ENCODE measurements around the gene S1PR3.

S1PR3 gene

GRCh38 chr9:89042984-89043383 lies 51.7 kb downstream of the S1PR3 start:
- H3K27me3 ChIP-seq, result no peaks in the 10 kb centered on the region
- no peak for TF ChIP-seq CTCF (IDR thresholded peaks at IDR 0.05; ENCODE audit: low read depth, low read length)
- no peaks in the 10 kb centered on the region for H3K9me3 ChIP-seq
- H3K4me3 ChIP-seq (ENCODE audit: low read depth, low read length), result no peak overlapping the region
- H3K36me3 ChIP-seq, result peaks cover 50% of the 10 kb centered on the region
- DNase-seq, result no peak
- no peaks in the 10 kb centered on the region for H3K4me1 ChIP-seq

GRCh38 chr9:89044104-89044503 lies 52.8 kb downstream of the S1PR3 start:
- H3K36me3 ChIP-seq, result peaks cover 49% of the 10 kb centered on the region
- TF ChIP-seq CTCF (IDR thresholded peaks at IDR 0.05; ENCODE audit: low read depth, low read length), result no peak
- no peak for DNase-seq
- H3K4me1 ChIP-seq, result no peaks in the 10 kb centered on the region
- H3K4me3 ChIP-seq (ENCODE audit: low read depth, low read length), result no peak overlapping the region
- no peaks in the 10 kb centered on the region for H3K9me3 ChIP-seq
- no peaks in the 10 kb centered on the region for H3K27me3 ChIP-seq

GRCh38 chr9:89044881-89045280 lies 53.6 kb downstream of the S1PR3 start:
- Histone ChIP-seq H3K27me3 (no peaks in the 10 kb centered on the region), H3K4me1 (no peaks in the 10 kb centered on the region), H3K9me3 (no peaks in the 10 kb centered on the region), H3K4me3 (ENCODE audit: low read depth, low read length) (no peak overlapping the region), H3K36me3 (peaks cover 52% of the 10 kb centered on the region)
- no peak for DNase-seq
- TF ChIP-seq CTCF (IDR thresholded peaks at IDR 0.05; ENCODE audit: low read depth, low read length), result no peak

- TF ChIP-seq CTCF (IDR thresholded peaks at IDR 0.05; ENCODE audit: low read depth, low read length), result no peak
- Histone ChIP-seq H3K4me3 (ENCODE audit: low read depth, low read length) (no peak overlapping the region), H3K27me3 (no peaks in the 10 kb centered on the region), H3K36me3 (peaks cover 60% of the 10 kb centered on the region), H3K9me3 (no peaks in the 10 kb centered on the region), H3K4me1 (no peaks in the 10 kb centered on the region)
- DNase-seq, result no peak
These were observed 55.6 kb downstream of the S1PR3 start for GRCh38 chr9:89046832-89047231.

GRCh38 chr9:89047667-89048066 lies 56.4 kb downstream of the S1PR3 start:
- no peaks in the 10 kb centered on the region for H3K4me1 ChIP-seq
- DNase-seq, result no peak
- H3K9me3 ChIP-seq, result no peaks in the 10 kb centered on the region
- no peak overlapping the region for H3K4me3 ChIP-seq (ENCODE audit: low read depth, low read length)
- TF ChIP-seq CTCF (IDR thresholded peaks at IDR 0.05; ENCODE audit: low read depth, low read length), result no peak
- H3K27me3 ChIP-seq, result no peaks in the 10 kb centered on the region
- H3K36me3 ChIP-seq, result peaks cover 60% of the 10 kb centered on the region

- Histone ChIP-seq H3K36me3 (peaks cover 64% of the 10 kb centered on the region), H3K4me1 (no peaks in the 10 kb centered on the region), H3K4me3 (ENCODE audit: low read depth, low read length) (no peak overlapping the region), H3K27me3 (no peaks in the 10 kb centered on the region), H3K9me3 (no peaks in the 10 kb centered on the region)
- no peak for TF ChIP-seq CTCF (IDR thresholded peaks at IDR 0.05; ENCODE audit: low read depth, low read length)
- no peak for DNase-seq
These were observed 57.3 kb downstream of the S1PR3 start for GRCh38 chr9:89048616-89049015.

All from BE2C (cell line).